HG02943 (cell line): ENCODE data around the gene TMPRSS9.

ENCODE experiments used
- ATAC-seq: cut with Tn5 transposase; IDR thresholded peaks from one replicate; pipeline ENCODE4 v1.9.1; 2021; ENCODE audit warnings: mild to moderate bottlenecking, low read depth, moderate library complexity; ENCODE audit not compliant: unreplicated experiment

Gene TMPRSS9

GRCh38 chr19:2429917-2430535, 70.0 kb downstream of the TMPRSS9 start:
- ATAC-seq: no peak

- no peak for ATAC-seq
Measured at GRCh38 chr19:2431318-2432055, 71.4 kb downstream of the TMPRSS9 start.

GRCh38 chr19:2432131-2432848, 72.2 kb downstream of the TMPRSS9 start:
- no peak for ATAC-seq

- ATAC-seq: no peak
Measured at GRCh38 chr19:2433854-2434253, 73.8 kb downstream of the TMPRSS9 start.

GRCh38 chr19:2434267-2434666, 74.2 kb downstream of the TMPRSS9 start:
- ATAC-seq: no peak

GRCh38 chr19:2434721-2435265, 74.7 kb downstream of the TMPRSS9 start:
- ATAC-seq: no peak

GRCh38 chr19:2436384-2436783, 76.3 kb downstream of the TMPRSS9 start:
- ATAC-seq: no peak

- no peak for ATAC-seq
Measured at GRCh38 chr19:2436926-2437325, 76.9 kb downstream of the TMPRSS9 start.

GRCh38 chr19:2438178-2438577, 78.1 kb downstream of the TMPRSS9 start:
- ATAC-seq: no peak

GRCh38 chr19:2440515-2440914, 80.5 kb downstream of the TMPRSS9 start:
- no peak for ATAC-seq

GRCh38 chr19:2441096-2441752, 81.2 kb downstream of the TMPRSS9 start:
- ATAC-seq: no peak

- no peak for ATAC-seq
Measured at GRCh38 chr19:2443116-2443784, 83.2 kb downstream of the TMPRSS9 start.

- ATAC-seq: no peak
Measured at GRCh38 chr19:2443785-2444182, 83.7 kb downstream of the TMPRSS9 start.

GRCh38 chr19:2444251-2445002, 84.4 kb downstream of the TMPRSS9 start:
- ATAC-seq: no peak

- no peak for ATAC-seq
Measured at GRCh38 chr19:2446381-2446780, 86.3 kb downstream of the TMPRSS9 start.

GRCh38 chr19:2449019-2449418, 89.0 kb downstream of the TMPRSS9 start:
- no peak for ATAC-seq

GRCh38 chr19:2451138-2451537, 91.1 kb downstream of the TMPRSS9 start:
- no peak for ATAC-seq

GRCh38 chr19:2451741-2452140, 91.7 kb downstream of the TMPRSS9 start:
- no peak for ATAC-seq

- ATAC-seq: no peak
Measured at GRCh38 chr19:2453431-2454025, 93.5 kb downstream of the TMPRSS9 start.
